GM19372 (cell line): ENCODE results near the gene PKDREJ.

Source experiments
- ATAC-seq: cut with Tn5 transposase; IDR thresholded peaks from one replicate; pipeline ENCODE4 v1.9.1; 2021; ENCODE audit warnings: mild to moderate bottlenecking, low read depth, moderate library complexity; ENCODE audit not compliant: unreplicated experiment

Gene PKDREJ

DNA sequence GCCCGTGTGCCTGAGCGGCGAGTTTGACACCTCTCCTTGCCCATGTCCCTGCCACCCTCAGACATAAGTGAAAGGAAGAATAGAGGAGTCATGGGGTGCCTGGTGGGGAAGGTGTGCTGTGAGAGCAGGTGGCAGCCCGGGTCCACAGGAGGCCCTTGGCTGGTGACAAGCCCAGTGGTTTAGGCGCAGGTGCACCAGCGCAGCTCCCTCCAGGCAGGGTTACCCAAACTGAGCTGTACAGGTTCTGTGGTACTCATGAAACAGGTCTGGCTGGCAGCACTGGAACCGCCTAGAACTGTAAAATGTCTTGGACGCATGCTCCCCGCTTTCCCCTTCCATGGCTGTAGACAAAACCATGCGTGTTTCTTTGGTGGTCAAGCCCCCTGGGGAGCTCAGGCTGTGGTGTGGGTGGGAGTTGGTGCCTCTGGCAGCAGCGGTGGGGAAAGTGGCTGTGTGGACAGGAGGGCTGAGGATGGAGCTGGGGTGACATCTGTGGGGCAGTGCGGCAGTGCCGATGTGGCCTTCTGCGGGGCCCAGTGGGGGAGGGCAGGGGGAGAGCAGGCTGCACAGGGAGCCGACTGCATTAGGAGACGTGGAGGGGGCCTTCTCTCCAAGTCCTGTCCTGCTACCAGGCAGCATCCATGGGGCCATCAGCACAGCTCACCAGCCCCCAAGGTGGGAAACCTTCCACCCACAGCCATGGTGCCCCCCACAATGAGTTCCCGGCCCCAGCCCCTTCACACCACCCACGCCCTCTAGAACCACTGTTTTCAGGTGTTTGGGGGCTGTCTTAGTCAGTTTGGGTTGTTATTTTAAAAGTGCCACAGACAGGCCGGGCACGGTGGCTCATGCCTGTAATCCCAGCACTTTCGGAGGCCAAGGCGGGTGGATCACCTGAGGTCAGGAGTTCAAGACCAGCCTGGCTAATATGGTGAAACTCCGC is 28.0 kb upstream of the PKDREJ start:
- no peak for ATAC-seq

DNA sequence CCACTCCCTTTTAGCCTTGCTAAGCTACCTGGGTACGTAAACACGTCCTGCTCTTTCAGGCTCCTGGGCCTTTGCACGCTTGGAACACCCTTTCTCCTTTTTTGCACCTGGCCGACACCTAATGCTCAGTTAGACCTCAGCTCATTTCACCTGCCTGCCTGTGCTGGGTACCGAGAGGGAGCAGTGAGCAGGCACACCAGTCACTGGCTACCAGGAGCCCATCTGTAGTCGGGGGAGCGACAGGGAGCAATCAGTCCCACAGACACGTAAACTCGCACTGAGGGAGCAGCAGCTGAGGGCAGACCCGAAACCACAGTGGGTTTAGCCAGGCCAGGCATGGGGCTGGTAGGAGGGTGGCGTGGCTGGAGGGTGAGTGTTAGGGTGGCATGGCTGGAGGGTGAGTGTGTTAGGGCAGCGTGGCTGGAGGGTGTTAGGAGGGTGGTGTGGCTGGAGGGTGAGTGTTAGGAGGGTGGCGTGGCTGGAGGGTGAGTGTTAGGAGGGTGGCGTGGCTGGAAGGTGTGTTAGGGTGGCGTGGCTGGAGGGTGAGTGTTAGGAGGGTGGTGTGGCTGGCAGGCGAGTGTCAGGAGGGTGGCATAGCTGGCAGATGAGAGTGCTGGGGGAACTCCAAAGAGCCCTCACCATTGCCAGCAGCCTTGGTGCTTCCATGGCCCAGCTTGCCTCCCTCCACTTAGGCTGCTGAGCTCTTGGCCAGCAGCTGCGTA is 27.1 kb upstream of the PKDREJ start:
- no peak for ATAC-seq

- no peak for ATAC-seq
Measured at GRCh38 chr22:46289244-46289891, 26.2 kb upstream of the PKDREJ start.

- ATAC-seq: no peak
Measured at GRCh38 chr22:46288846-46289243, 25.7 kb upstream of the PKDREJ start.

- ATAC-seq: peak; percentile 75
Measured at GRCh38 chr22:46287873-46288751, 25.0 kb upstream of the PKDREJ start.

DNA sequence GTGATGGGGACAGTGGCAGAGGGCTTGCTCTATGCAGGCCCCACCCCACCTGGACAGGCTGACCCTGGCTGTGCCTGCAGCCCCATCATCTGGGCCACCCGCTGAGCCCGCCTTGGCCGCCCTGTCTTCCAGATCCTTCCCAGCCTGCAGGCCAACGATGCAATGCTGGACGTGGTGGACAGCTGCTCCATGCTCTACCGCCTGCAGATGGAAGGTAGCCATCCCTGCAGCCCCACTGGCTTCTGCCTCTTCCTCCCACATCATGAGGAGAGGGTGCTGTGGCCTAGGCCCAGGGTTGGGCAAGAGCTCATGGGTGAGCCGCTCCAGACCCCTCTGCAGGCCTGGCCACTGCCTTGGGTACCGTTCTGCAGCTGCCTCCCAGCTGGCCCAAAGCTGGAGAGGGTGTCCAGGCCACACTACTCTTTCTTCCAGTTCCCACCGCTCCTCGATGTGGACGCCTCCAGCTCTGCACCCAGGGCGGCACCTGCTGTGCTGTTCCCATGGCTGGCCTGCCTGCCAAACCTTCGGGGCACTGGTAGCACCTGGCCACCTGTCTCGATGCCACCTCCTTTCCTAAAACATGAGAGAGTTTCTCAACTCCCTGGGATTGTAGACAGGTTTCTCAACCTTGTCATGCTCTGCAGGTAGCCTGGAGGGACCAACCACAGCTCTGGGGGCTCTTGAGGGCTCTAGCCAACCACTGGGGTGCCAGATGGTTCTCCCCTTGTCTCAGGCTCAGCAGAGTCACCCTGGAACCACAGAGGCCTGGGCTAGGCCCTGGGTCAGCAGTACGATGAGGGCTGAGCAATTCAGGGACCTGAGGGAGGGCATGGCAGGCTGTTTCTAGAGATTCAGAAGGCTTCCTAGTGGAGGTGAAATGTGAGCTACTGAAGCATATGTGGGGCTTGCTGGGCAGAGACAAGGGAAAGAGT is 24.1 kb upstream of the PKDREJ start:
- no peak for ATAC-seq

DNA sequence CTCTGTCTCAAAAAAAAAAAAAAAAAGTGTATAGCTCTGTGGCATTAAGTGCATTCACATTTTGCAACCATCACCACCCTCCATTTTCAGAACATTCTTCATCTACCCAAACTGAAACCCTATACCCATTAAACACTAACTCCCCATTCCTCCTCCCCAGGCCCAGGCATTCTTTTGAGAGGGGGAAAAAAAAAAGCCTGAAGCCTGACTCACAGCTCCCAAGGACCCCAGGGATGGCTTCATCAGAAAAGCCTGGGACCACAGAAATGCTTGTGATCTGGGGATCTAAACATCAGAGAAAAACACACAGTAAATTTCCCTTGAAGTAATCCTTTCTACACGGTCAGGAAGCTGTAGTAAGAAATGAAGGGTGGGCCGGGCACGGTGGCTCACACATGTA is 22.9 kb upstream of the PKDREJ start:
- ATAC-seq: no peak

DNA sequence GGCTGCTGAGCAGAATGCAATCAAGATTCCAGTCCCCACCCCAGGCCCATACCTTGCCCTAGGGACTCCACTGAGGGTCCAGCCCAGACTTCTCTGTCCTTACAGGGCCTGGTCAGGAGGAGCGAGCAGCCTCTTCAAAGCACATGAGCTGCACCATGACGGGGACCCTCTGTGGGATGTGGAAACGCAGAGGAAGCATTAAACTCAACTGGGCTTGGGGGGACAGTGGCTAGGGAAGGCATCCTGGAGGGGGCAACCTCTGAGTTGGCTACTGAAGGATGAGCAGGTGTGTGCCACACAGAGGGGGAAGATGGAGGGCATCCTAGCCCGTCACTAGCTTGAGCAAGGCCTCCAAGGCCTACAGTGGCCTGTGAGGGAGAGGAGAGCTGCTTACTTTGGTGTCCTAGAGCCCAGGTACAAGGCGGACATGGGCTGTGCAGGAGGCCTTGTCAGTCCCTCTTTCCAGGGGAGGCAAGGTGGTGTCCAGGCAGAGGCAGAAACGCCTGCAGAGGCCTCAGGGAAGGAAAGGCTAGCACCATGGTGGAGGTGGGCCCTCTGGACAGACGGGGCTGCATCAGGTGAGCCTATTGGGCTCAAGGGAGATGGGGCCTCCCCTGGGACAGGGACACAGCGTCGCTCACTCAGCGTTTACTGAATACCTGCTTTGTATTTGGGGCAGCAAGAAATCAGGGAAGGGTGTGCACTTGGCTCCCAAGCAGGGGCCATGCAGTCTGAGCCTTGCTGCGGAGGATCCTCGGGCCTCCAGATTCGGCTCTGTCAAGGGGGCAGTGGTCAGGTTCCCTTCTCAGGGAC is 18.9 kb upstream of the PKDREJ start:
- no peak for ATAC-seq

DNA sequence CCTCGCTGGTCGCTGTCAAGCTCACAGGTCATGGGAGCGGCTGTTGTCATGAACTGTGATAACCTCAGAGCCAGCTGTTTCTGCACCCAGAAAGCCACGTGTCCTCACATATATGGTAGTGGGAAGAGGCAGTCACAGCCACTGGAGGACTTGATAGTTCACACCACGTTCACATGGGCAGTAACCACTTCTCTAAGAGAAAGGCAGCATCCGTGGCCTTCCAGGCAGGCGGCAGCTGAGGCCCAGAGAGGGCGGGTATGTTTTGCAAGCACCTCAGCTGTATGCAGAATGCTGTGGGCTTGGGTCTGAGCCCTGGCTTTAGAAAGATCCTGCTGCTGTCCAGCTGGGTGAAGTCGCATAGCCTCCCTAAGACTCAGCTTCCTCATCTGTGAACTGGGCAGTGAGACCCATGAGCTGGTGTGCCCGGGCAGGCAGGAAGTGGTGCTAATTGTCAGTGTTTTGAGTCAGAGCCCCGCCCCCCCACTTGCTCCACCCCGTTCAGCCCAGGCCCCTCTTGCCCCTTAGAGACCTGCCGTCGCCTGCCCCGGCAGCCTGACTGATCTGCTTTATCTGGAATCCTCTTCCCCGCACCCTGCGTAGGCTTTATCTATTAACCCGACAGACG is 18.0 kb upstream of the PKDREJ start:
- ATAC-seq: no peak

GRCh38 chr22:46280063-46280817 is 17.1 kb upstream of the PKDREJ start:
- no peak for ATAC-seq

- no peak for ATAC-seq
Measured at GRCh38 chr22:46278656-46279645, 15.8 kb upstream of the PKDREJ start.

DNA sequence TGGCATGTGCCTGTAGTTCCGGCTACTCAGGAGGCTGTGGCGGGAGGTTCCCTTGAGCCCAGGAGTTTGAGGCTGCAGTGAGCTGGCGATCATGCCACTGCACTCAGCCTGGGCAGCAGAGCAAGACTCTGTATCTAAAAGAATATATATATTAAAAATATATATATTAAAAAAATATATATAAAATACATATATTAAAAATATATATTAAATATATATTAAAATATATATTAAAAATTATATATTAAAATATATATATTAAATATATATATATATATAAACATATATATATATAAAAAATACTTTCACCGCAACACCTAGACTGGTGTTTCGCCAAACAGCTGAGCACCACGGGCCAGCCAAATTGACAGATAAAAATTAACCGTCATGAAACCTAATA is 13.4 kb upstream of the PKDREJ start:
- no peak for ATAC-seq

DNA sequence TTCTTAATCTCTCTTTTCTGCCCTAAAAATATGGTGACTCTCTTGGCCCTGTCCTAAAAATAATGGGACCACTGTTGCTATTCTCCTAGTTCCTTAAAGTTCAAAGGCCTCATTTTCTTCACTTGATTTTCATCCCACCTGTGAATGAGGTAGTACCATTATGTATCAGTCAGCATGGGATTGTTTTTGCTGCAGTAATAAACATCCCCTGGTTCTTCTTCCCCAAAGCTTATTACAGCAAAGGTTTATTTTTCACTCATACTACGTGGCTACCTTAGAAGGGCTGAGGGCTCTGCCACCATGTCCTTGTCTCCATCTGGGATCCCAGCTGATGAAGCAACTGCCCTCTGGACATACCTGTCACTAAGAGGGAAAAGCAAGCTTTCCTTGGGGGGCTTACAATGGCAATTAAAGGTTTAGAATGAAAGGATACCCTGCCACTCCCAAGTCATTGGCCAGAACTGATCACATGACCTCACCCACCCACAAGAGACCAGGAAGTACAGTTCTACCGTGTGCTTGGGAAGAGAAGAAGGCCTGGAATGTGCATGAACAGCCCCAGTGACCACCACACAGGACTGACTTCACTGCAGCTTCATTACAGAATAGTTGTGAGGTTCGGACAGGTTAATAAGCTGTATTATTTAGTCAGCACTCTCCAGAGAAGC is 12.4 kb upstream of the PKDREJ start:
- ATAC-seq: no peak

GRCh38 chr22:46274381-46274780 is 11.2 kb upstream of the PKDREJ start:
- no peak for ATAC-seq

DNA sequence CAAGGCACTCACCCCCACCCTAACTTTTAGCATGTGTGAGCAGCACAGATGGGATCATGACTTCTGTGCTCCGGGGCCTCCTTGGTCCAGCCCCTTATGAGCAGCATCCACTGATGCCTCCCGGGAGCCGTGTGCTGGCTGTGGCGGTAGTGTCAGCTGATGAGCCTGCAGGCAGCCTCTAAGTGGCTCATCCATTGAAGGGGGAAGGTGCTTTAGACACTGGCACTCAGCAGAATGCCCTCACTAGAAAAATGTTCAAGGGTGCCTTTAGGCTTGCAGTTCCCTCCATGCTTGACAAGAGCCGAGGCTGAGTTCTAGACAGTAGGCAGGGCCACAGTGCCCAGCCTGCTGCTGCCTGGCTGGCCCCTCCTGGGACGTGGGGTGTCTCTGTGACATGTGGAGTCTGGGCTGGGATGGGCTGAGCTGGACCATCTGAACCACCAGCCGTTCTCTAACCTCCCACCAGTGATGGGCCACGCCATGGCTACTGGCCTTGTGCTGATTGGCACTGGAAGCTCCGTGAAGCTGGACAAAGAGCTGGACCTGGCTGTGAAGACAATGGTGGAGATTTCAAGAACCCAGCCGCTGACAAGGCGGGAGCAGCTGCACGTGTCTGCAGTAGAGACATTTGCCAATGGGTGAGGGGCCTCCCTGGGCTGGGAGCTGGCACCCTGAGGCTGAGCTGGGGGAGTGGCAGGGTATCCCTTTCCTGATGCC is 10.4 kb upstream of the PKDREJ start:
- no peak for ATAC-seq
